Activated T-cell treated with anti-CD3 and anti-CD28 coated beads, Interleukin-2, amount 50 U/mL, for 4 hours (primary cell): ENCODE measurements around the gene AMIGO1. TPM values are rescaled to one million over a fixed set of nuclear protein-coding genes. Genes with fewer than 3 reads are reported as not detected.

Source experiments
- ATAC-seq, 2 donors: fragments of 200-7000 bp; cut with Tn5 transposase; one replicate each; pipeline ENCODE4 v1.10.0; 2021
- DNase-seq: peaks from one replicate; pipeline ENCODE4 v3.0.0-alpha.2; 2020
- H3K27me3 Mint-ChIP-seq: one replicate; pipeline ENCODE4 v1.8.0; 2021; ENCODE audit warnings: low read depth, mixed read lengths
- H3K36me3 Mint-ChIP-seq: one replicate; pipeline ENCODE4 v1.8.0; 2022; ENCODE audit warnings: mixed read lengths; ENCODE audit not compliant: insufficient read depth
- H3K4me1 Mint-ChIP-seq: one replicate; pipeline ENCODE4 v1.8.0; 2021; ENCODE audit warnings: low read depth, mixed read lengths
- H3K4me3 Mint-ChIP-seq: one replicate; pipeline ENCODE4 v1.8.0; 2021; ENCODE audit warnings: mild to moderate bottlenecking, moderate library complexity, mixed read lengths
- H3K9me3 Mint-ChIP-seq: one replicate; pipeline ENCODE4 v1.8.0; 2021; ENCODE audit warnings: mixed read lengths
- total RNA-seq, 3 donors: library from RNA; stranded (reverse); gene quantifications; one replicate each; pipeline ENCODE4 v1.2.1, GENCODE V29; 2021

AMIGO1 gene
- total RNA-seq, 3 donors from 2014 or later = 2.9 to 4.5 (median 4.0) TPM

DNA sequence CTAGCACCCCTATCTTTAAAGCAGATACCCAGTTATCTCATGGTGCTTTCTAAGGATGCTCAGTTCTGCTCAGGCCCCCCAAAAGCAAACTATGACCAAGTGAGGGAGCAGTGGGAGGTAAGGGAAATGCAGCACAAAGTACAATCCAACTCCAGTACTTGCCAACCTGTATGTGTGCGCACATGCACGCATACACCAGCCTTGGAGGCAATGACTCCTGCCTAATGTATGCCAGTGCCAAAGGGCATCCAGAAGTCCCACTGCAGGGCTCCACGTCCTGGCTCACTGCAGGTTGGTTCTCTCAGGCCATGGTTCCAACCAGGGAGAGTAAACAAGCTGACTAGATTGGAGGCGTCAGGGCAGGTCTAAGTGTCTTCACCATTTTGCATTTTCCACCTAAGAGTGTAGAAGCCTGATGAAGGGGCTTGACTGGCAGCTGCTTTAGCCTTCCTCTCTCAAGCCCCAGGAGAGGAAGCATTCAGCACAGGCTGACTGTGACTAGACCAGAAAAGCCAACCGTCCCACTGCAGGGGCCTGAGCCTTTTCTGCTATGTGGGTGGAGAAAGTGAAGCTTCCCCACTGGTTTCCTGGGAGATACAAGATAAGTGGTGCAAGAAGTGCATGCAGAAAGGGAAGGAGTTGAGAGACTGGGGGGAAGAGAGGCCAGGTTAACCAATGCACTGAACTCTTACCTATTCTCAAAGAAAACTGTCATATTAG lies 7.7 kb downstream of the AMIGO1 start:
- H3K4me1 Mint-ChIP-seq = peaks cover 92% of the 10 kb centered on the region
- ATAC-seq (peak; percentile 11 to 16), DNase-seq (no peak)
- H3K36me3 Mint-ChIP-seq = no peaks in the 10 kb centered on the region
- H3K4me3 Mint-ChIP-seq = peak overlapping the region; percentile 64
- no peaks in the 10 kb centered on the region for H3K9me3 Mint-ChIP-seq
- no peaks in the 10 kb centered on the region for H3K27me3 Mint-ChIP-seq

GRCh38 chr1:109500941-109501381 lies 8.6 kb downstream of the AMIGO1 start:
- no peaks in the 10 kb centered on the region for H3K9me3 Mint-ChIP-seq
- no peaks in the 10 kb centered on the region for H3K27me3 Mint-ChIP-seq
- no peak overlapping the region for H3K4me3 Mint-ChIP-seq
- peaks cover 94% of the 10 kb centered on the region for H3K4me1 Mint-ChIP-seq
- ATAC-seq = no peak
- peaks cover 5% of the 10 kb centered on the region for H3K36me3 Mint-ChIP-seq
- DNase-seq = no peak

- ATAC-seq = peak in 1 of 2 donors; percentile 30
Observed at GRCh38 chr1:109499661-109500536, 9.6 kb downstream of the AMIGO1 start.

GRCh38 chr1:109499081-109499480 lies 10.4 kb downstream of the AMIGO1 start:
- DNase-seq (no peak), ATAC-seq (no peak)
- Mint-ChIP-seq H3K36me3 (peaks cover 9% of the 10 kb centered on the region), H3K4me1 (peaks cover 95% of the 10 kb centered on the region), H3K4me3 (no peak overlapping the region), H3K9me3 (no peaks in the 10 kb centered on the region), H3K27me3 (no peaks in the 10 kb centered on the region)

More at GRCh38 chr1:109499661-109500536, 9.6 kb downstream of the AMIGO1 start:
- DNase-seq = peak; percentile 54
- H3K9me3 Mint-ChIP-seq = no peaks in the 10 kb centered on the region
- peaks cover 94% of the 10 kb centered on the region for H3K4me1 Mint-ChIP-seq
- H3K27me3 Mint-ChIP-seq = no peaks in the 10 kb centered on the region
- peaks cover 9% of the 10 kb centered on the region for H3K36me3 Mint-ChIP-seq
- H3K4me3 Mint-ChIP-seq = no peak overlapping the region

DNA sequence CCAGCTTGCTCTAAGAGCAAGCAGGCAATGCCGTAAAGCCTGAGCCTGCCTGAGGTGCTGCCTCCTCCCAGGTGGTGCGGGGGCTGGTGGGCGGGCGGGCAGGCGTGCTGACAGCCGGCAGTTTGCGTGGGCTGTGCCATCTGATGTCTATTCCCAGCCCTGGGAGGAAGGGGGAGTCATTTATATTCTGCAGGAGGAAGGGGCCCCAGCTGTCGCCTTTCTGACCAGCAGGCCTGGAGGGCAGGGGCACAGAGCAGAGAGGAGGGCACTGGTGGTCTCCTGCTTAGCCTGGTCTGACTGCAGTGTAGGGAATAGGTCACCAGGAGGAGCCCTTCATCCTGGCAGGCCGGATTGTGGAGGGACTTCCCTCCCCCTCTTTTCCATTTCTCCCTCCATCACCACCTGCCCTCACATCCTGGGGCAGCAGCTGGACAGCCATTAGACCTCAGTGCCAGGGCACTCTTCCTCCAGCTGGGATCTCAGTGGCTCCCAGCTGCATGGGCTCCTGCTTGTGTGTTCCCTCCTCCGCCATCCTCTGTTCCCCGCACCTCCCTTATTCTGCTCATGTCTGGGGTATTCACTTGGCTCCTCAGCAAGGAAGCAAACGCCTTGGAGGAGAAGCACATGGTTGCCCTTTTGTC lies 11.2 kb downstream of the AMIGO1 start:
- Mint-ChIP-seq H3K9me3 (no peaks in the 10 kb centered on the region), H3K36me3 (peaks cover 9% of the 10 kb centered on the region), H3K4me1 (peaks cover 92% of the 10 kb centered on the region), H3K4me3 (no peak overlapping the region), H3K27me3 (no peaks in the 10 kb centered on the region)
- peak; percentile 43 for DNase-seq
- ATAC-seq = no peak

GRCh38 chr1:109497449-109498160 lies 11.9 kb downstream of the AMIGO1 start:
- Mint-ChIP-seq H3K4me1 (peaks cover 89% of the 10 kb centered on the region), H3K27me3 (no peaks in the 10 kb centered on the region), H3K9me3 (no peaks in the 10 kb centered on the region), H3K4me3 (peak overlapping the region; percentile 17), H3K36me3 (peaks cover 11% of the 10 kb centered on the region)
- DNase-seq = no peak
- ATAC-seq = no peak

- H3K4me1 Mint-ChIP-seq = peaks cover 70% of the 10 kb centered on the region
- H3K27me3 Mint-ChIP-seq = no peaks in the 10 kb centered on the region
- H3K9me3 Mint-ChIP-seq = no peaks in the 10 kb centered on the region
- DNase-seq = no peak
- no peak for ATAC-seq
- H3K4me3 Mint-ChIP-seq = peak overlapping the region; percentile 96
- H3K36me3 Mint-ChIP-seq = peaks cover 14% of the 10 kb centered on the region
Observed at GRCh38 chr1:109495738-109496137, 13.8 kb downstream of the AMIGO1 start.

DNA sequence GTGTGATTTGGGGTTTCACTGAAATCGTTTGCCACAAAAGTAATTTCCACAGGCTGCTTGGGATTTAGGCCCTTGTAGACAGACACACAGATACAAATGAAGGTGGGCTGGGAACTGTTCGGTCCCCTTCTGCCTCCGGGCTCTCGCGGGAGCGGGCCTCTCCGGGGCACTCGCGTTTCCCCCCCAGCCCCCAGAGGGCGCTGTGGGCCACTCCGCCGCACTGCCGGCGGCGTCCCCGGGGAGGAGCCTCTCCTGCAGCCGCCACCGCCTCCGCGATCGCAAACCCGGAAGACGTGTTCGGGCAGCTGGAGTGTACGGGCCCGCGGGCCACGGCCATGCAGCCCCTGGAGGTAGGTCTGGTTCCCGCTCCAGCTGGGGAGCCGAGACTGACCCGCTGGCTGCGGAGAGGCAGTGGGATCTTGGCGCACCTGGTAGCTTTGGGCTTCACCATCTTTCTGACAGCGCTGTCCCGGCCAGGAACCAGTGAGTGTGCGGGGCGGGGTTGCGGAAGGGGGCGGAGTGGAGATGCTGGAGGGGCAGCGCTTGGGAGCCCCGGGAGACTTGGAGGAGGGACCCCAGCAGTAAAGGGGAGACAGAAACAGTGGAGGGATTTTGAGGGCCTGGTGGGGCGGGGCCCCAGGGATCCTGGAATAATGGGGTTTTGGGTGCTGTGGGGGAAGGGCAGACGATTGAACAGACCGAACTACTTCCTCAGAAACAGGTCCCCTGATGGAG lies 15.6 kb downstream of the AMIGO1 start, which contains the start of gene CYB561D1:
TSS of gene CYB561D1 (plus strand) at position 290 of the 735 bp plus-strand sequence. CDS start at position 336, 46 bp downstream.
- peak within 1 kb of the TSS; percentile 96 for H3K4me3 Mint-ChIP-seq
- no peaks in the 10 kb centered on the region for H3K27me3 Mint-ChIP-seq
- ATAC-seq (peak; percentile 88 to 89), DNase-seq (peak; percentile 85)
- peaks cover 55% of the 10 kb centered on the region for H3K4me1 Mint-ChIP-seq
- H3K9me3 Mint-ChIP-seq = no peaks in the 10 kb centered on the region
- H3K36me3 Mint-ChIP-seq = peaks cover 18% of the 10 kb centered on the region

DNA sequence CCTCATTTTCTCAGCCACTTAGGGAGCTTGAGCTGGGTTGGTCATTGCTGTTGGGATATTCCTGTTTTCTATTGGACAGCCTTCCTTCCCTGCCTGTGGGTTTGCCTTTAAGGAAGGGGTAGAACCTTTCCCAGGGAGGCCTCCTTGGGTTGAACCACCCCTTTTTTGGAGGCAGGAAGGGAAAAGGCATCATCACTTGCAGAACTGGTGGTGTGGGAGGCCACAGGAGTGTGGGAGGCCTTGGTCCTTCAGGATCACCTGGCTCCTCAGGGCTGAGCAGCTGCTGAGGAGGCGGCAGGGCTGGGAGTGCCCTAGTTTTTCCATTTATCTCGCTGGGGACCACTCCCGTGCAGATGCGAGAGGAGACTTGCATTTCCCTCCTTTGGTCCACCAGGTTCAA lies 16.3 kb downstream of the AMIGO1 start:
- ATAC-seq (no peak), DNase-seq (no peak)
- no peaks in the 10 kb centered on the region for H3K27me3 Mint-ChIP-seq
- peak overlapping the region; percentile 96 for H3K4me3 Mint-ChIP-seq
- peaks cover 19% of the 10 kb centered on the region for H3K36me3 Mint-ChIP-seq
- no peaks in the 10 kb centered on the region for H3K9me3 Mint-ChIP-seq
- peaks cover 49% of the 10 kb centered on the region for H3K4me1 Mint-ChIP-seq

DNA sequence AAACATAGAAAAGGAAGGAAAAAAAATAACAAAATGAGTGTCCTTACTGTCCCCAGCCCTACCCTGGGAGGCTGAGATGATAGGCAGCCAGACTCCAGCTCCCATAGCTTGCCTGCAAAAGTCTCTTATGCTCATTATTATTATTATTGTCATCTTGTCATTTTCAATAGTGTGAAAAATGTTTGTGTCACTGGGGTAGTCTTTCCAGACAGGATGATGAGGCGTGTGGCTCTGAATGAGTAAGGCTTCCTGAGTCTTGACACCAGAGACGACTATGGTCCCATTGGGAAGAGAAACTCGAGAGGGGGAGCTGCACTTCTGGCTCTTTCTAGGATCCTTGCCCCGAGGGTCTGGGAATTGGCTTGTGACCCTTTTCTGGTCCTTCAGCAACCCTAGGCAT lies 16.7 kb downstream of the AMIGO1 start:
- H3K4me1 Mint-ChIP-seq = peaks cover 45% of the 10 kb centered on the region
- H3K4me3 Mint-ChIP-seq = peak overlapping the region; percentile 21
- H3K9me3 Mint-ChIP-seq = no peaks in the 10 kb centered on the region
- DNase-seq = no peak
- no peak for ATAC-seq
- H3K27me3 Mint-ChIP-seq = no peaks in the 10 kb centered on the region
- peaks cover 23% of the 10 kb centered on the region for H3K36me3 Mint-ChIP-seq

GRCh38 chr1:109491372-109491771 lies 18.2 kb downstream of the AMIGO1 start:
- Mint-ChIP-seq H3K4me1 (peaks cover 35% of the 10 kb centered on the region), H3K4me3 (no peak overlapping the region), H3K36me3 (peaks cover 31% of the 10 kb centered on the region), H3K9me3 (no peaks in the 10 kb centered on the region), H3K27me3 (no peaks in the 10 kb centered on the region)
- no peak for ATAC-seq
- DNase-seq = no peak

DNA sequence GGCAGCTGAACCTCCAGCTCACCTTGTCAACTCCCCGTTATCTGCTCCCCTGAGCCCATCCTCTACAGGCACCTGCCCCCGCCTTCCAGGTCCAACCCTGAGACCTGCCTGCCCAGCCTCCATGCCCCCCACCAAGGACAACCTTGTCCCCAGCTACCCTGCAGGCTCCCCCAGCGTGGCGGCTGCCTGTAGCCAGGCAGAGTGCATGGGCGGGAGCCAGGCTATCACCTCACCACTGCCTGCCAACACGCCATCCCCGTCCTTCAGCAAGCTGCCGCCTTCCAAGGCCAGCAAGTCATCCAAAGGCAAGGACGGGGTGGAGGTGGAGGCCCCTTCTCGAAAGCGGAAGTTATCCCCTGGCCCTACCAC lies 18.6 kb downstream of the AMIGO1 start:
- Mint-ChIP-seq H3K36me3 (peaks cover 29% of the 10 kb centered on the region), H3K4me1 (peaks cover 32% of the 10 kb centered on the region), H3K27me3 (no peaks in the 10 kb centered on the region), H3K9me3 (no peaks in the 10 kb centered on the region), H3K4me3 (no peak overlapping the region)
- ATAC-seq = no peak
- no peak for DNase-seq
